Suprapubic skin (tissue), 4 donors: ENCODE data around the gene PARP6.
A peak's percentile ranks its signal among the peaks of the same experiment; 100 is the strongest.

Experiments used
- CTCF ChIP-seq, 2 donors: fragments of 200-600 bp in 1 of 2; fragments of 450-650 bp in 1 of 2; sonication (generic) in 1 of 2; IDR thresholded peaks; one replicate each; pipeline ENCODE4 v1.5.1; 2016 to 2019; ENCODE audit warnings: antibody characterized with exemption in 2 of 2, mild to moderate bottlenecking in 1 of 2, moderate library complexity in 1 of 2
- POLR2A ChIP-seq, 2 donors: fragments of 450-650 bp; IDR thresholded peaks; one replicate each; pipeline ENCODE4 v1.6.1; 2017; ENCODE audit warnings: antibody characterized with exemption in 2 of 2, mild to moderate bottlenecking in 2 of 2, moderate library complexity in 2 of 2
- POLR2AphosphoS5 ChIP-seq, 3 donors: sonication (generic); formaldehyde crosslinking; IDR thresholded peaks; one replicate each; pipeline ENCODE4 v1.6.1; 2017; ENCODE audit warnings: antibody characterized with exemption in 3 of 3

GRCh38 chr15:72230197-72231065 is 41.9 kb downstream of the PARP6 start:
- TF ChIP-seq CTCF (IDR thresholded peaks at IDR 0.05) (no peak), POLR2AphosphoS5 (IDR thresholded peaks at IDR 0.05) (peak in 1 of 3 donors; percentile 20), POLR2A (IDR thresholded peaks at IDR 0.05) (peak in 1 of 2 donors; percentile 27)
